CD4-positive, alpha-beta T cell treated with Interleukin-12 subunit alpha and Interleukin-12 subunit beta, for 1 hour (primary cell): ENCODE results near the gene PDGFRB.

ENCODE experiments used
- DNase-seq: peaks from one replicate; pipeline ENCODE4 v3.0.0-alpha.2; 2020

Gene PDGFRB

GRCh38 chr5:150126921-150127265 is 28.8 kb downstream of the PDGFRB start:
- no peak for DNase-seq

- DNase-seq: no peak
Measured at GRCh38 chr5:150126199-150126920, 29.3 kb downstream of the PDGFRB start.

- DNase-seq: no peak
Measured at GRCh38 chr5:150125334-150125733, 30.3 kb downstream of the PDGFRB start.

GRCh38 chr5:150124596-150124995 is 31.0 kb downstream of the PDGFRB start:
- DNase-seq: no peak

GRCh38 chr5:150124111-150124557 is 31.5 kb downstream of the PDGFRB start:
- DNase-seq: no peak

- DNase-seq: no peak
Measured at GRCh38 chr5:150123542-150123941, 32.1 kb downstream of the PDGFRB start.

GRCh38 chr5:150122536-150123481 is 32.8 kb downstream of the PDGFRB start:
- no peak for DNase-seq

GRCh38 chr5:150122158-150122510 is 33.5 kb downstream of the PDGFRB start:
- peak; percentile 8 for DNase-seq

GRCh38 chr5:150121448-150122157 is 34.0 kb downstream of the PDGFRB start:
- DNase-seq: no peak

- no peak for DNase-seq
Measured at GRCh38 chr5:150120617-150121447, 34.8 kb downstream of the PDGFRB start.

GRCh38 chr5:150120062-150120441 is 35.6 kb downstream of the PDGFRB start:
- DNase-seq: no peak

GRCh38 chr5:150119421-150120061 is 36.1 kb downstream of the PDGFRB start:
- no peak for DNase-seq

- no peak for DNase-seq
Measured at GRCh38 chr5:150118561-150119229, 37.0 kb downstream of the PDGFRB start.

- no peak for DNase-seq
Measured at GRCh38 chr5:150117945-150118560, 37.6 kb downstream of the PDGFRB start.

- no peak for DNase-seq
Measured at GRCh38 chr5:150116667-150117400, 38.8 kb downstream of the PDGFRB start.

- DNase-seq: no peak
Measured at GRCh38 chr5:150114773-150115408, 40.8 kb downstream of the PDGFRB start.

- DNase-seq: no peak
Measured at GRCh38 chr5:150114102-150114641, 41.5 kb downstream of the PDGFRB start.

- DNase-seq: no peak
Measured at GRCh38 chr5:150113047-150113744, 42.4 kb downstream of the PDGFRB start.
